GM10248 (cell line): Measurements from ENCODE around the gene ZNF222.

ENCODE experiments used
- CTCF ChIA-PET: fragments of 300-600 bp; sonication (Branson Sonifier 250); formaldehyde crosslinking; extraction: SDS; loops from one replicate; lab custom pipeline; 2021; ENCODE audit warnings: antibody characterized with exemption; lab: Yijun Ruan, JAX
- POLR2A ChIA-PET: fragments of 350-650 bp; sonication (Branson Sonifier 250); formaldehyde crosslinking; extraction: SDS; loops from one replicate; lab custom pipeline; 2020; ENCODE audit warnings: antibody characterized with exemption; lab: Yijun Ruan, JAX
- DNase-seq: peaks from one replicate; pipeline ENCODE4 v3.0.0; 2012; ENCODE audit errors: extremely low spot score
- TF ChIP-seq, protein P1 (sequence below): IDR thresholded peaks from 2 replicates; pipeline ENCODE4 v1.5.1; 2012; ENCODE audit warnings: mild to moderate bottlenecking, low read depth; ENCODE audit errors: extremely low read depth, missing control alignments, control extremely low read depth

ZNF222 gene

DNA sequence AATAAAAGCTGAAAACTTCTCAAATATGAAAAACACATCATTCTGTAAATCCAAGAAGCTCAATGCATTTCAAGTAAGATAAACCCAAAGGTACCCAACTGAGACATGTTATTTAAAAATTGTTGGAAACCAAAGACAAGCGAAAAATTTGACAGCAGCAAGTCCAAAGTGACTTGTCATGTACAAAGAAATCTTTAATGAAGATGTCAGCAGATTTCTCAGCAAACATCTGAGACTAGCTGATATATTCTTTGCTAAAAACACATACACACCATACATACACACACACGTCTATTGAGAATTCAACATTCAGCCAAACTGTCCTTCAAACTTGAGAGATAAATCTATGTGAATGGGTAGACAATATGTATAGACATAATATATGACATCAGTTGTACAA is 5.7 kb upstream of the ZNF222 start:
- TF ChIP-seq, protein P1, sequence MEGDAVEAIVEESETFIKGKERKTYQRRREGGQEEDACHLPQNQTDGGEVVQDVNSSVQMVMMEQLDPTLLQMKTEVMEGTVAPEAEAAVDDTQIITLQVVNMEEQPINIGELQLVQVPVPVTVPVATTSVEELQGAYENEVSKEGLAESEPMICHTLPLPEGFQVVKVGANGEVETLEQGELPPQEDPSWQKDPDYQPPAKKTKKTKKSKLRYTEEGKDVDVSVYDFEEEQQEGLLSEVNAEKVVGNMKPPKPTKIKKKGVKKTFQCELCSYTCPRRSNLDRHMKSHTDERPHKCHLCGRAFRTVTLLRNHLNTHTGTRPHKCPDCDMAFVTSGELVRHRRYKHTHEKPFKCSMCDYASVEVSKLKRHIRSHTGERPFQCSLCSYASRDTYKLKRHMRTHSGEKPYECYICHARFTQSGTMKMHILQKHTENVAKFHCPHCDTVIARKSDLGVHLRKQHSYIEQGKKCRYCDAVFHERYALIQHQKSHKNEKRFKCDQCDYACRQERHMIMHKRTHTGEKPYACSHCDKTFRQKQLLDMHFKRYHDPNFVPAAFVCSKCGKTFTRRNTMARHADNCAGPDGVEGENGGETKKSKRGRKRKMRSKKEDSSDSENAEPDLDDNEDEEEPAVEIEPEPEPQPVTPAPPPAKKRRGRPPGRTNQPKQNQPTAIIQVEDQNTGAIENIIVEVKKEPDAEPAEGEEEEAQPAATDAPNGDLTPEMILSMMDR = no peak
- POLR2A ChIA-PET = no interaction called here
- no peak for DNase-seq
- CTCF ChIA-PET = no interaction called here

DNA sequence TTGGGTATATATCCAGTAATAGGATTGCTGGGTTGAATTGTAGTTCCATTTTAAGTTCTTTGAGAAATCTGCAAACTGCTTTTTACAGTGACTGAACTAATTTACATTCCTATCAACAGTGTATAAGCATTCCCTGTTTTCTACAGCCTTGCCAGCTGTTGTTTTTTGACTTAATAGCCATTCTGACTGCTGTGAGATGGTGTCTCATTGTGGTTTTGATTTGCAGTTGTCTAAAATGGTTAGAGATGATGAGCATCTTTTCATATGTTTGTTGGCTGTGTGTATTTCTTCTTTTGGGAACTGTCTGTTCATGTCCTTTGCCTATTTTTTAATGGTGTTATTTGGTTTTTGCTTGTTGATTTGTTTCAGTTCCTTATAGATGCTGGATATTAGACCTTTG is 4.0 kb upstream of the ZNF222 start:
- TF ChIP-seq, protein P1 = no peak
- DNase-seq = no peak
- ChIA-PET CTCF (no interaction called here), POLR2A (no interaction called here)

DNA sequence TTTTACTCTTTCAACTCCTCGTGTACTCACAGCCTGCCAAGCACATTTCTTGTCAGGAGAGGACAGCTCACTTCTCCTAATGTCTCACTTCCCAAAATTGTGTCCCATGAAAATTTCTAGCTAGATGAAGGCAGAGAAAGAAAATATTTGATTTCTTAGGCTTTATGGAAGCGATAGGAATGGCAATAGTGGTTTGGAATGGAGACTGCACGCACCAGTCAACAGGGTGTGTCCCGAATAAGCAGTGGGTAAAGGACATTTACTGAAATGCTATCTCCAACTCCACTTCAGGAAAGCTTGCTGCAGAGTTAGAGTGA is 321 bp upstream of the ZNF222 start:
- TF ChIP-seq, protein P1 = no peak
- POLR2A ChIA-PET = interaction anchor here (0.6 kb wide), 1 partner anchor 90 kb away, joined by 3 read pairs; the partner anchor contains the start of gene ZNF45
- DNase-seq = no peak
- CTCF ChIA-PET = interaction anchor here (1.2 kb wide), 1 partner anchor 48 kb away, joined by 3 read pairs; no protein-coding TSS in a partner anchor

DNA sequence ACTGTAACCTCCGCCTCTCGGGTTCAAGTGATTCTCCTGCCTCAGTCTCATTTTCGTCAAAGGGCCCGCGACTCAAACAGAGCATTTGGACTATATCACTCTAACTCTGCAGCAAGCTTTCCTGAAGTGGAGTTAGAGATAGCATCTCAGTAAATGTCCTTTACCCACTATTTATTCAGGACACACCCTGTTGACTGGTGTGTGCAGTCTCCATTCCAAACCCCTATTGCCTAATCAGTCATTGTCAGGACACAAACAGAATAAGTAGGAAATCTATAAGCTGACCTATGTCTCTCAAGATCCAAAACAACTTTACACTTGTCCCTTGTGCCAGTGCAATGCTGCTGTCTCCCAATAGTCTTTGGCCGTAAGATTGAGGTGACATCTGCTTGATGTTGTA is 1.4 kb downstream of the ZNF222 start:
- CTCF ChIA-PET = no interaction called here
- DNase-seq = no peak
- TF ChIP-seq, protein P1 = no peak
- POLR2A ChIA-PET = no interaction called here

DNA sequence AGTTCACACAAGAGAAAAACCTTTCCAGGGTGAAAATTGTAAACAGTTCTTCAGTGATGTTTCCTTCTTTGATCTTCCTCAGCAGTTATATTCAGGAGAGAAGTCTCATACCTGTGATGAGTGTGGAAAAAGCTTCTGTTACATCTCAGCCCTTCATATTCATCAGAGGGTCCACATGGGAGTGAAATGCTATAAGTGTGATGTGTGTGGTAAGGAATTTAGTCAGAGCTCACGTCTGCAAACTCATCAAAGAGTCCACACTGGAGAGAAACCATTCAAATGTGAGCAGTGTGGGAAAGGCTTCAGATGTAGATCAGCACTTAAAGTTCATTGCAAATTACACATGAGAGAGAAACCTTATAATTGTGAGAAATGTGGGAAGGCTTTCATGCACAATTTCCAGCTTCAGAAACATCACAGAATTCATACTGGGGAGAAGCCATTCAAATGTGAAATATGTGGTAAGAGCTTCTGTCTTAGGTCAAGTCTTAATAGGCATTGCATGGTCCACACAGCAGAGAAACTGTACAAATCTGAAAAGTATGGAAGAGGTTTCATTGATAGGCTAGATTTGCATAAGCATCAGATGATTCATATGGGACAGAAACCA is 6.9 kb downstream of the ZNF222 start:
- POLR2A ChIA-PET = no interaction called here
- CTCF ChIA-PET = interaction anchor here (0.9 kb wide), 1 partner anchor 10 kb away, joined by 3 read pairs; no protein-coding TSS in a partner anchor
- DNase-seq = no peak
- TF ChIP-seq, protein P1 = no peak

DNA sequence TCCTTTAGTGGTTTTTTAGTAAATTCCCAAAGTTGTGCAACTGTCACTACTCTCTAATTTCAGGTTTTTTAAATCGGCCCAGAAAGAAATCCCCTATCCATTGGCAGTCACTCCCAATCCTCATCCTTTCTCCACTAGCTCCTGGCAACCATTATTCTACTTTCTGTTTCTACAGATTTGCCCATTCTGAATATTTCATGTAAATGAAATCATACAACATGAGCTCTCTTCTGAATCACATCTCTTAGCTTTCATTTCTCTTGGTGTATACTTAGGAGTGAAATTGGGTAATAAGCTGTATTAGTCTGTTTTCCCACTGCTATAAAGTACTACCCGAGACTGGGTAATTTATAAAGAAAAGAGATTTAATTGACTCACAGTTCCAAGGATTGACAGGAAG is 17.0 kb downstream of the ZNF222 start:
- TF ChIP-seq, protein P1 = no peak
- ChIA-PET CTCF (interaction anchor here (1.6 kb wide), 2 partner anchors 10 to 17 kb away, joined by 3 to 4 read pairs; no protein-coding TSS in a partner anchor), POLR2A (no interaction called here)
- DNase-seq = no peak
